HepG2 (cell line): Measurements from ENCODE around the gene IRF2. TPM values are rescaled to one million over a fixed set of nuclear protein-coding genes. Genes with fewer than 3 reads are reported as not detected.

Experiments used
- FOXA3 ChIP-seq: IDR thresholded peaks from 2 replicates; pipeline ENCODE4 v1.6.1; 2016; ENCODE audit warnings: missing genetic modification reagents, missing compliant biosample characterization
- HIVEP1 ChIP-seq: sonication (generic); formaldehyde crosslinking; IDR thresholded peaks from 2 replicates; pipeline ENCODE4 v1.4.0; 2020; ENCODE audit warnings: mild to moderate bottlenecking, missing genetic modification reagents
- KLF12 ChIP-seq: sonication (generic); formaldehyde crosslinking; IDR thresholded peaks from 2 replicates; pipeline ENCODE4 v1.4.0; 2020; ENCODE audit warnings: missing genetic modification reagents, borderline replicate concordance
- MED13 ChIP-seq: sonication (generic); formaldehyde crosslinking; IDR thresholded peaks from 2 replicates; pipeline ENCODE4 v1.5.0; 2020; ENCODE audit warnings: missing genetic modification reagents
- NFYB ChIP-seq: sonication (generic); formaldehyde crosslinking; IDR thresholded peaks from 2 replicates; pipeline ENCODE4 v1.4.0; 2020; ENCODE audit warnings: missing genetic modification reagents
- NPAS2 ChIP-seq: sonication (generic); formaldehyde crosslinking; IDR thresholded peaks from 2 replicates; pipeline ENCODE4 v1.8.0; 2022; ENCODE audit warnings: mild to moderate bottlenecking, missing genetic modification reagents, borderline replicate concordance
- SCMH1 ChIP-seq: sonication (generic); formaldehyde crosslinking; IDR thresholded peaks from 2 replicates; pipeline ENCODE4 v1.9.0; 2021; ENCODE audit warnings: missing genetic modification reagents, mild to moderate bottlenecking, borderline replicate concordance
- ZBTB25 ChIP-seq: IDR thresholded peaks from 2 replicates; pipeline ENCODE4 v1.6.1; 2018; ENCODE audit warnings: missing genetic modification reagents
- ZBTB7B ChIP-seq: sonication (generic); formaldehyde crosslinking; IDR thresholded peaks from 2 replicates; pipeline ENCODE4 v1.4.0; 2020; ENCODE audit warnings: missing genetic modification reagents
- ZMAT3 ChIP-seq: sonication (generic); formaldehyde crosslinking; conservative IDR thresholded peaks from 2 replicates; pipeline ENCODE4 v1.7.0; 2021; ENCODE audit warnings: missing genetic modification reagents
- ZNF18 ChIP-seq: sonication (generic); formaldehyde crosslinking; IDR thresholded peaks from 2 replicates; pipeline ENCODE4 v1.8.0; 2022; ENCODE audit warnings: mild to moderate bottlenecking, missing genetic modification reagents; ENCODE audit not compliant: insufficient replicate concordance
- ZNF546 ChIP-seq: sonication (generic); formaldehyde crosslinking; conservative IDR thresholded peaks from 2 replicates; pipeline ENCODE4 v1.8.1; 2023; ENCODE audit warnings: mild to moderate bottlenecking, missing genetic modification reagents
- ZNF605 ChIP-seq: sonication (generic); formaldehyde crosslinking; IDR thresholded peaks from 2 replicates; pipeline ENCODE4 v1.8.0; 2022; ENCODE audit warnings: mild to moderate bottlenecking, missing genetic modification reagents
- ZNF619 ChIP-seq: sonication (generic); formaldehyde crosslinking; IDR thresholded peaks from 2 replicates; pipeline ENCODE4 v1.4.0; 2020; ENCODE audit warnings: mild to moderate bottlenecking, missing genetic modification reagents
- polyA plus RNA-seq, 8 experiments: library from polyadenylated mRNA; depleted of rRNA in 3 of 8; stranded (reverse) in 7 of 8; unstranded in 1 of 8; fragments of >200 nt; fragmentation: Illumina TruSeq in 4 of 8; extraction: Trizol in 4 of 8; gene quantifications; 2 replicates each; pipeline versions ENCODE4 v1.2.1 to v1.2.3, GENCODE V29; 2011 to 2016; ENCODE audit warnings: low read depth in 4 of 8, missing spikeins in 1 of 8, mixed read lengths in 1 of 8; ENCODE audit not compliant: insufficient read depth in 1 of 8
- total RNA-seq, 5 experiments: library from RNA; depleted of rRNA; stranded (reverse); fragments of >200 nt; fragmentation: Illumina TruSeq; extraction: Trizol; gene quantifications; 2 replicates each; pipeline ENCODE4 v1.2.3, GENCODE V29; 2016; ENCODE audit warnings: low read depth in 1 of 5
- TF ChIP-seq, protein P1 (sequence below): IDR thresholded peaks from 2 replicates; pipeline ENCODE4 v1.6.1; 2012; ENCODE audit warnings: inconsistent platforms
- TF ChIP-seq, protein P2 (sequence below), 2 experiments: sonication (generic) in 1 of 2; formaldehyde crosslinking in 1 of 2; IDR thresholded peaks; 2 replicates each; pipeline versions ENCODE4 v1.6.1 to v1.9.0; 2014 to 2022; ENCODE audit warnings: antibody characterized with exemption in 1 of 2, borderline replicate concordance in 1 of 2, inconsistent platforms in 1 of 2, low read depth in 1 of 2, missing genetic modification reagents in 1 of 2
- TF ChIP-seq, protein P3 (sequence below): IDR thresholded peaks from 2 replicates; pipeline ENCODE4 v1.6.1; 2016; ENCODE audit warnings: missing biosample characterization, missing genetic modification reagents, low read depth
- TF ChIP-seq, protein P4 (sequence below), 2 experiments: sonication (generic) in 1 of 2; formaldehyde crosslinking in 1 of 2; IDR thresholded peaks; 2 replicates each; pipeline versions ENCODE4 v1.4.0 to v1.6.1; 2018 to 2020; ENCODE audit warnings: missing genetic modification reagents in 2 of 2, borderline replicate concordance in 1 of 2, low read depth in 1 of 2, mild to moderate bottlenecking in 1 of 2, missing biosample characterization in 1 of 2

Gene IRF2
- total and polyA plus RNA-seq, 2 of the 13 experiments (the other 11 are each of a cell fraction or from before 2014, with no cell fraction given) = 15.5 to 28.8 TPM

GRCh38 chr4:184434021-184434420 is 40.3 kb downstream of the IRF2 start (continued):
- TF ChIP-seq ZNF546 (CRISPR knock-in tag) = no peak
- TF ChIP-seq ZNF605 (CRISPR knock-in tag) = 0 out of 2 replicates have a peak, but pooled peaks have one; percentile 46
- no peak for TF ChIP-seq ZNF18 (CRISPR knock-in tag)
- TF ChIP-seq KLF12 (CRISPR knock-in tag) = no peak
- TF ChIP-seq, protein P1, sequence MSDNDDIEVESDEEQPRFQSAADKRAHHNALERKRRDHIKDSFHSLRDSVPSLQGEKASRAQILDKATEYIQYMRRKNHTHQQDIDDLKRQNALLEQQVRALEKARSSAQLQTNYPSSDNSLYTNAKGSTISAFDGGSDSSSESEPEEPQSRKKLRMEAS = no peak
- TF ChIP-seq, protein P2, sequence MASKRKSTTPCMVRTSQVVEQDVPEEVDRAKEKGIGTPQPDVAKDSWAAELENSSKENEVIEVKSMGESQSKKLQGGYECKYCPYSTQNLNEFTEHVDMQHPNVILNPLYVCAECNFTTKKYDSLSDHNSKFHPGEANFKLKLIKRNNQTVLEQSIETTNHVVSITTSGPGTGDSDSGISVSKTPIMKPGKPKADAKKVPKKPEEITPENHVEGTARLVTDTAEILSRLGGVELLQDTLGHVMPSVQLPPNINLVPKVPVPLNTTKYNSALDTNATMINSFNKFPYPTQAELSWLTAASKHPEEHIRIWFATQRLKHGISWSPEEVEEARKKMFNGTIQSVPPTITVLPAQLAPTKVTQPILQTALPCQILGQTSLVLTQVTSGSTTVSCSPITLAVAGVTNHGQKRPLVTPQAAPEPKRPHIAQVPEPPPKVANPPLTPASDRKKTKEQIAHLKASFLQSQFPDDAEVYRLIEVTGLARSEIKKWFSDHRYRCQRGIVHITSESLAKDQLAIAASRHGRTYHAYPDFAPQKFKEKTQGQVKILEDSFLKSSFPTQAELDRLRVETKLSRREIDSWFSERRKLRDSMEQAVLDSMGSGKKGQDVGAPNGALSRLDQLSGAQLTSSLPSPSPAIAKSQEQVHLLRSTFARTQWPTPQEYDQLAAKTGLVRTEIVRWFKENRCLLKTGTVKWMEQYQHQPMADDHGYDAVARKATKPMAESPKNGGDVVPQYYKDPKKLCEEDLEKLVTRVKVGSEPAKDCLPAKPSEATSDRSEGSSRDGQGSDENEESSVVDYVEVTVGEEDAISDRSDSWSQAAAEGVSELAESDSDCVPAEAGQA (IDR thresholded peaks at IDR 0.05; ENCODE audit: low read depth) = 0 out of 2 replicates have a peak, but pooled peaks have one; percentile 23
- TF ChIP-seq, protein P2 (CRISPR knock-in tag; IDR thresholded peaks at IDR 0.05; ENCODE audit: borderline replicate concordance) = no peak
- TF ChIP-seq NFYB (CRISPR knock-in tag) = no peak
- TF ChIP-seq HIVEP1 = no peak
- TF ChIP-seq ZBTB7B = no peak
- no peak for TF ChIP-seq NPAS2 (CRISPR knock-in tag)
- no peak for TF ChIP-seq ZBTB25 (CRISPR knock-in tag)
- peak; percentile 77 for TF ChIP-seq FOXA3 (CRISPR knock-in tag)
- TF ChIP-seq ZMAT3 (CRISPR knock-in tag) = no peak
- no peak for TF ChIP-seq MED13
- TF ChIP-seq, protein P3, sequence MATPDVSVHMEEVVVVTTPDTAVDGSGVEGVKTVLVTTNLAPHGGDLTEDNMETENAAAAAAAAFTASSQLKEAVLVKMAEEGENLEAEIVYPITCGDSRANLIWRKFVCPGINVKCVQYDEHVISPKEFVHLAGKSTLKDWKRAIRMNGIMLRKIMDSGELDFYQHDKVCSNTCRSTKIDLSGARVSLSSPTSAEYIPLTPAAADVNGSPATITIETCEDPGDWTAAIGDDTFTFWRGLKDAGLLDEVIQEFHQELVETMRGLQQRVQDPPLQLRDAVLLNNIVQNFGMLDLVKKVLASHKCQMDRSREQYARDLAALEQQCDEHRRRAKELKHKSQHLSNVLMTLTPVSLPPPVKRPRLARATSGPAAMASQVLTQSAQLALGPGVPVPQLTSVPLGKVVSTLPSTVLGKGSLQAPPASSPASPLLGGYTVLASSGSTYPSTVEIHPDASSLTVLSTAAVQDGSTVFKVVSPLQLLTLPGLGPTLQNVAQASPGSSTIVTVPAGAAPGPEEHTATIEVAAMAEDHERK (CRISPR knock-in tag) = no peak
- no peak for TF ChIP-seq ZNF619 (CRISPR knock-in tag)
- TF ChIP-seq, protein P4, sequence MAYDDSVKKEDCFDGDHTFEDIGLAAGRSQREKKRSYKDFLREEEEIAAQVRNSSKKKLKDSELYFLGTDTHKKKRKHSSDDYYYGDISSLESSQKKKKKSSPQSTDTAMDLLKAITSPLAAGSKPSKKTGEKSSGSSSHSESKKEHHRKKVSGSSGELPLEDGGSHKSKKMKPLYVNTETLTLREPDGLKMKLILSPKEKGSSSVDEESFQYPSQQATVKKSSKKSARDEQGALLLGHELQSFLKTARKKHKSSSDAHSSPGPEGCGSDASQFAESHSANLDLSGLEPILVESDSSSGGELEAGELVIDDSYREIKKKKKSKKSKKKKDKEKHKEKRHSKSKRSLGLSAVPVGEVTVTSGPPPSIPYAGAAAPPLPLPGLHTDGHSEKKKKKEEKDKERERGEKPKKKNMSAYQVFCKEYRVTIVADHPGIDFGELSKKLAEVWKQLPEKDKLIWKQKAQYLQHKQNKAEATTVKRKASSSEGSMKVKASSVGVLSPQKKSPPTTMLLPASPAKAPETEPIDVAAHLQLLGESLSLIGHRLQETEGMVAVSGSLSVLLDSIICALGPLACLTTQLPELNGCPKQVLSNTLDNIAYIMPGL (CRISPR knock-in tag; IDR thresholded peaks at IDR 0.05; ENCODE audit: borderline replicate concordance in 1 of 2, low read depth in 1 of 2) = no peak
- no peak for TF ChIP-seq SCMH1 (CRISPR knock-in tag)
